GM21825 (cell line): ENCODE data around the gene PBX4.

ENCODE experiments used
- ATAC-seq: cut with Tn5 transposase; IDR thresholded peaks from one replicate; pipeline ENCODE4 v1.9.1; 2021; ENCODE audit warnings: mild to moderate bottlenecking, moderate library complexity; ENCODE audit not compliant: unreplicated experiment

Gene PBX4

GRCh38 chr19:19541616-19542015, 76.9 kb downstream of the PBX4 start:
- no peak for ATAC-seq

DNA sequence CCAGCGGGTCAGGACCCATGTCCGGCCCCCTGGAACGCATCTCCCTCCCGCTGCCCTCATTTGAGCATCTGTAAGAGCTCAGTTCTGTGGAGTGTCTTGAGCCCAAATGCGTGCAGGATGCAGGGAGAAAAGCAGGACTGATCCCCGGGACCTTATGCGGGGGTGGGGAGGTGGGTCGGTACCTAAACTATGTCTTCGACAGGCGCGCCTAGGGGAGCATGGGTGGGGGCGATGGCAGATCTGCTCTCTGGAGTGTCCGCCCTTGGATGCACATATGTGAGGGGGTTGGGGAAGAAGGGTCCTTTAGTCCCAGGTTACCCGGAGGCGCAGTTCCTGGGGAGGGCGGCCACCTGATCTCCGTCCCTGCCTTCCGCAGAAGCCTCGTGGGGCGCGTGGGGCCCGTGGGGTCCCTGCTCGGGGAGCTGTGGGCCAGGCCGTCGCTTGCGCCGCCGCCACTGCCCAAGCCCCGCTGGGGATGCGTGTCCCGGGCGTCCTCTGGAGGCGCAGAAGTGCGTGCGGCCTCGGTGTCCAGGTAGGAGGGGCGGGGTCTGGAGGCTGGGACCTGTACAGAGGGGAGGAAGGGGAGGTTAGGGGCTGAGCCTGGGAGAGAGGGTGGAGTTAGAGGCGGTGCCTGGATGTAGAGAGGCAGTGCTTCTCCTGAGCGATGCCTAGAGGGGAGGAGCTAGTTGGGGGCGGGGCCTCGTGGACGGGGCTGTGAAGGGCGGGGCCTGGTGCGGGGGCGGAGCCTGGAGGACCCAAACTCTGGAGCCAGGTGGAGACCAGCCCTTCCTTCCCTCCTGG, 77.6 kb downstream of the PBX4 start:
- no peak for ATAC-seq

GRCh38 chr19:19540064-19540714, 78.3 kb downstream of the PBX4 start:
- ATAC-seq, result no peak

- ATAC-seq, result no peak
These were observed 78.8 kb downstream of the PBX4 start for GRCh38 chr19:19539698-19540063.

DNA sequence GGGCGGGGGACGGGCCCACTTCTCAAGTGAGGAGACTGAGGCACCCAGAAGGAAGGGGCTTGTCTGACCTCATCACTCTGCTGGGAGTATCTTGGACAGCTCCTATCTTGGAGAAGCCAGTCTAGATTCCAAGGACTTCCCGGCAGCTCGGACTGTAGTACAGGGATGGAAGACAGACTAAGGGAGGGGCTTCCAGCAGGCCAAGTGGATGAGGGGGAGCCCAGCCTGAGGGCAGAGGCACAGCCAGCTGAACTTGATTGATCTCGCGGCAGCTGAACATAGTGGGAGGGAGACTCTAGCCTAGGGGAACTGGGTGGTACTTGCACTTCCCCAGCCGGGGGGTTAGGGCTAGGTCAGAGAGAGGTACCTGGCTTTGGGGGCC, 79.7 kb downstream of the PBX4 start:
- no peak for ATAC-seq

- no peak for ATAC-seq
These were observed 80.3 kb downstream of the PBX4 start, which contains the start of gene CILP2 for GRCh38 chr19:19538061-19538784. CILP2 (plus strand) TSS chr19:19538265; CDS start chr19:19538350, 85 bp downstream.

DNA sequence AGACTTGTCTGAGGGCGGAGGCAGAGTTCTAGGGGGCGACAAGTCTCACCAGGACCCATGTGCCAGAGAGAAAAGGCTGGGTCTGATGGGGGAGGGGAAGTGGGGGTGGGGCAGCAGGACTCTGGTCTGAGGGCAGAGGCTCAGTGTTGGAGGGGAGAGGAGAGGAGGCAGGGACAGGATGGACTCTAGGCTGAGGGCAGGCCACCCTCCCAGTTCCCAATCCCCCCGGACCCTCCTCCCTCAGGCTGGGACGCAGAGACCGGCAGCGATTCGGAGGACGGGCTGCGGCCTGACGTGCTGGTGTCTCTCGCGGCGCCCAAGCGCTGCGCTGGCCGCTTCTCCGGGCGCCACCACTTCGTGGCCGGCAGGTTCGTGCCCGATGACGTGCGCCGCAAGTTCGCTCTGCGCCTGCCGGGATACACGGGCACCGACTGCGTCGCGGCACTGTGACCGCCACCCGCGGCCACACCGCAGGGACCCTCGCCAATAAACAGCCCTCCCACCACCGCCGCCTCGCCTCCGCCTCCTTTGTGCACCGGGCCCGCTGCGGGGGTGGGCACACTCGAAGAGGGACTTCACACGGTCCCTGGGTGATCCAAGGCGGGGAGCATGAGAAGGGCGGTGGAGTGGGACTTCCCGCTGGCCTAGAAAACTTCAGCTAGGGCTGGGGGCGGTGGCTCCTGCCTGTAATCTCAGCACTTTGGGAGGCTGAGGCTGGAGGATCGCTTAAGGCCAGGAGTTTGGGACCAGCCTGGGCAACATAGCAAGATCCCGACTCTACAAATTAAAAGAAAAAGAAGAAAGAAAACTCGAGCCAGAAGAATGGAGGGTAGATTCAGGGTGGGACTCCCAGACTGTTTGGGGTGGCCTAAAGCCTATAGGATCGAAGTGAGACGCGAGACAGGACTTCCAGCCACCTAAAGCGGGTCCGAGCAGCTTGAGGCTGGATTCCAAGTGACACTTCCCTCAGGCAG, 81.1 kb downstream of the PBX4 start:
- no peak for ATAC-seq

DNA sequence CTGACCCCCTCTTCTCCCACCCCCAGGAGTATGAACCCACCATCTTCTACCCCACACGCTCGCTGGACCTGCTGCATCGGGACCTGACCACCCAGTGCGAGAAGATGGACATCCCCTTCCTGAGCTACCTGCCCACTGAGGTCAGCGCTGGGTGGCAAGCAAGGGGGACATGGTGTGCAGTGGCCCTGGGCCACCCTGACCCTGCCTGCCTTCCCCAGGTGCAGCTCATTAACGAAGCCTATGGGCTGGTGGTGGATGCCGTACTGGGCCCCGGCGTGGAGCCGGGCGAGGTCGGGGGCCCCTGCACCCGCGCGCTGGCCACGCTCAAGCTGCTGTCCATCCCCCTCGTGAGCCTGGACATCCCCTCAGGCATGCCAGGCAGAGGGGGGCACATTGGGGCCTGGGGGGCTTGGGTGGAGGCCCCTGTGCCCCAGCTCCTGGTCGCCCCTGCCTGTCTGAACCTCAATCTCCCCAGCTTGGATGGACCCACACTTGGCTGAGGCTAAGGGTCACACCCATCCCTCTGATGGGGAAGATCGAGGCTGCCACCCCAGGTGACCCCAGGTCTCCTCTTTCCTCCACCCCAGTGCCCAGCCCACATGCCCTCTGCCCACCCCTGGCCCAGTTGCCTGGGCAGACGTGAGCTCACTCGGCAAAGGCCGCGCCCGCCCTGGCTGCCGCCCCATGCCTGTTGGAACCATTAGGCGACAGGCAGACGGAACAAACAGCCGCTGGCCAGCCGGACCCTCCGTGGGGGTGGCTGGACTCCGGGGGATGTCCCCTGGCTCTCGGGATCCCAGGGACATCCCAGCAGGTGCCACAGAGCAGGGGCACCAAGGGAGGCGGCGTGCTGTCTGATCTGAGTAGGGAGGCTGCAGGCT, 82.9 kb downstream of the PBX4 start:
- no peak for ATAC-seq

DNA sequence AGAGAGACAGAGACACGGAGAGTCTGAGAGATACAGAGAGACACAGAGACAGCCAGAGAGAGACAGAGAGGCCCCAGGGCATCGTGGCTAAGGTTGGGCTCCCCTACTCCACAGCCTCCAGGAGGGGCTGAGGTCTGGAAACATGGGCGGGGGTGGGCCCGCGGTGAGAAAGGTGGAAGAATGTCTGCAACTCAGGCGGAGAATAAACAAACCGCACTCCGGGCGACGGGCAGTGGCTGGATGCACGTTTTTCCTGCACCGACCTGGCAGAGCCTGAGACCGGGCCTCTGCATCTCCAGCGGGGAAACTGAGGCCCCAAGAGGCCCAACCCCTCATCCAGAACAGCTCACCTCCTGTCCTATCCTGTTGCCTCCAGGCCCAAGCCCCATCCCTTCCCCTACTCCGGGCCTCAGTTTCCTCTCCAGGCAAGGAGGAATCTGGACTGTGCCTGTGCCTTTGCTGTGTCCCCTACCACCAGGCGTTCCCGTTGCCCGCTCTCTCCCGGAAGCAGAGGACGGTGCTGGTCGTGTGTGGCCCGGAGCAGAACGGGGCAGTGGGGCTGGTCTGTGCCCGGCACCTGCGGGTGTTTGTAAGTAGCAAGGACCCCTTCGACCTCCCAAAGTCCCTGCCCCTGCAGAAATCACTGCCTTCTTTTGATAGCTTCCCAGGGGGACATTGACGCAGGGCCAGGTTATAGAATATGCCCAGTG, 83.8 kb downstream of the PBX4 start:
- no peak for ATAC-seq

- no peak for ATAC-seq
These were observed 84.6 kb downstream of the PBX4 start for GRCh38 chr19:19533841-19534240.

GRCh38 chr19:19532806-19533701, 85.4 kb downstream of the PBX4 start:
- ATAC-seq, result no peak

DNA sequence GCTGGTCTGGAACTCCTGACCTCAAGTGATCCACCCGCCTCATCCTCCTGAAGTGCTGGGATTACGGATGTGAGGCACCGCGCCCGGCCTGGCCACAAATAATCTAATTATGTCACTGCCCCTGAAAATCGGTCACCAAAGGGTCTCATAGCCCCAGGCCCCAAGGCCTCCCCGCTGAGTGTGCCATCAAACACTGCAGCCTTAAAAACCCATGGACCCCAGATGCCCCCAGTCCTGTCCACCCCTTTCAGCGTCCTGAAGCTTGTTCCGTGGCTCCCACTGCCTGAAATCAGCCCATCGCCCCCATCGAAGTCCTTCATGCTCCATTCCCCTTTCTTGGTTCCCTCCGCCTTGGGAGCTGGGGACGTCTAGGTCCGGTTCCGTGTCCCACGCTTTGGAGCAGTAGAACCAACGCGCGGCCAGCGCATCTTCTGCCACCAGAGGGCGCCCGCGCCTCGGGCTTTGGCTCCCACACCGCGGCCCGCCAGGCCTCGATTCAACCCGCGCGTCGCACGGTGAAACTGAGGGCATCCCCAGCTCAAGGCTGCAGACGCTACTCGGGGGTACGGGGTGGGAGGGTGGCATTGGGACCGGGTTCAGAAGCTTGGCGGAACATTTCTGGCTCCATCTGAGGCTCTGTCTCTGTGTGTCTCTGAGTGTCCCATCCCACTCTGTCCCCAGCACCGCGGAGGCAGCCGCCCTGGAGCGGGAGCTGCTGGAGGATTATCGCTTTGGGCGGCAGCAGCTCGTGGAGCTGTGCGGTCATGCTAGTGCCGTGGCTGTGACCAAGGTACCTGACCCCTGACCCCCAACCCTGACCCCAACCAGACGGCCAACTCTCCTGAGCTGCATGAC, 86.3 kb downstream of the PBX4 start:
- ATAC-seq, result no peak

DNA sequence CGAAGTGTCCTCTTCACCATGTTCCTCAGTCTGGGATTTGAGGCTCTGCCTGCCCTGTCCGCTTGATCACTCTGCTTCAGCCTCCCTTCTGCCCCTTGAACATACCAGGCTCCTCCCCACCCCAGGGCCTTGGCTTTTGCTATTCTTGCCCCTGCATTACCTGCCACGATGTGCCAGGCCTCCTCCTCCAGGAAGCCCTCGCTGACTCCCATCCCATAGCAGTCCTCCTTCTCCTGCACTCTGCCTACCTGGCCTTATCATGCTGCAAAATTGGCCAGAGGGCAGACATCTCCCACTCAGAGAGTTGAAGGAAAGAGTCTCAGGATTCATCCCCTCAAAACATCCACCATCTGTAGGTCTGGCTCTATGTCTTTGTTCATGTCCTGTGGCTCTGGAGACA, 87.6 kb downstream of the PBX4 start:
- ATAC-seq, result no peak

GRCh38 chr19:19530423-19530804, 88.1 kb downstream of the PBX4 start:
- no peak for ATAC-seq

GRCh38 chr19:19529783-19530422, 88.6 kb downstream of the PBX4 start:
- no peak for ATAC-seq

GRCh38 chr19:19528721-19529490, 89.6 kb downstream of the PBX4 start, which contains the start of gene YJEFN3:
YJEFN3 (plus strand) TSS chr19:19528911; CDS start chr19:19528933, 22 bp downstream.
- no peak for ATAC-seq
